GM12878 (cell line): ENCODE data around the gene CAMK4. TPM values are rescaled to one million over a fixed set of nuclear protein-coding genes. Genes with fewer than 3 reads are reported as not detected.

Source experiments
- ATAC-seq: fragments of 200-7000 bp; cut with Tn5 transposase; 3 replicates; pipeline ENCODE4 v1.9.1; 2020; ENCODE audit warnings: mild to moderate bottlenecking, moderate library complexity
- BruUV-seq: library from RNA; stranded (reverse); fragments of 400-500 nt; replicated peaks from 2 replicates; lab custom pipeline; 2021; lab: Mats Ljungman, UMichigan
- CTCF ChIA-PET: fragments of 300-600 bp; sonication (Branson Sonifier 250); formaldehyde crosslinking; extraction: SDS; loops from one replicate; lab custom pipeline; 2021; ENCODE audit warnings: inconsistent platforms; lab: Yijun Ruan, JAX
- POLR2A ChIA-PET: fragments of 350-600 bp; formaldehyde crosslinking; extraction: SDS; loops from one replicate; lab custom pipeline; 2021; ENCODE audit warnings: inconsistent platforms; lab: Charles Lee
- RAD21 ChIA-PET: fragments of 300-600 bp; sonication (Branson Sonifier 250); formaldehyde crosslinking; loops from one replicate; lab custom pipeline; 2023; ENCODE audit warnings: antibody characterized with exemption; ENCODE audit not compliant: unreplicated experiment; lab: Charles Lee
- SMC1A ChIA-PET: fragments of 300-600 bp; sonication (Branson Sonifier 250); formaldehyde crosslinking; loops from one replicate; lab custom pipeline; 2023; ENCODE audit not compliant: unreplicated experiment, uncharacterized antibody; lab: Charles Lee
- DNase-seq: peaks from one replicate; pipeline ENCODE4 v3.0.0-alpha.2; 2011; ENCODE audit warnings: low read depth, low spot score
- FAIRE-seq: peaks from 3 replicates; lab custom pipeline; 2011; peaks lifted over from hg19 to GRCh38; lab: Jason Lieb, UNC
- H2AFZ ChIP-seq: 2 replicates; pipeline ENCODE4 v1.6.0; 2011; ENCODE audit warnings: low read depth, low read length, control low read depth; ENCODE audit not compliant: control insufficient read depth
- H3K27ac ChIP-seq: 2 replicates; pipeline ENCODE4 v1.5.1; 2011; ENCODE audit warnings: control low read depth; ENCODE audit not compliant: control insufficient read depth, insufficient read depth
- H3K27me3 ChIP-seq, 2 experiments: replicated peaks in 1 of 2; 2 replicates each; pipeline versions ENCODE4 v1.6.0 to v1.6.1; 2011; ENCODE audit warnings: low read length in 1 of 2; ENCODE audit not compliant: control insufficient read depth in 2 of 2, insufficient read depth in 2 of 2
- H3K36me3 ChIP-seq, 2 experiments: 2 replicates each; pipeline ENCODE4 v1.5.1; 2011; ENCODE audit warnings: low read length in 1 of 2; ENCODE audit not compliant: control insufficient read depth in 2 of 2, insufficient read depth in 2 of 2
- H3K4me1 ChIP-seq: 2 replicates; pipeline ENCODE4 v1.6.1; 2011; ENCODE audit warnings: mild to moderate bottlenecking, low read length, moderate library complexity, mixed read lengths; ENCODE audit not compliant: control insufficient read depth, insufficient read depth
- H3K4me2 ChIP-seq: 2 replicates; pipeline ENCODE4 v1.6.0; 2011; ENCODE audit warnings: control low read depth; ENCODE audit not compliant: control insufficient read depth, insufficient read depth
- H3K4me3 ChIP-seq: fragments of 200-600 bp; sonication (generic); 2 replicates; pipeline ENCODE4 v1.5.1; 2016
- H3K79me2 ChIP-seq: 2 replicates; pipeline ENCODE4 v1.6.0; 2011; ENCODE audit warnings: low read length; ENCODE audit not compliant: control insufficient read depth, insufficient read depth
- H3K9ac ChIP-seq: 2 replicates; pipeline ENCODE4 v1.8.0; 2011; ENCODE audit warnings: low read length, control low read depth, mixed read lengths; ENCODE audit not compliant: control insufficient read depth, insufficient read depth
- H3K9me3 ChIP-seq: replicated peaks from 3 replicates; pipeline ENCODE4 v1.5.1; 2011; ENCODE audit warnings: mild to moderate bottlenecking, low read length; ENCODE audit not compliant: control insufficient read depth, insufficient read depth
- H4K20me1 ChIP-seq: 2 replicates; pipeline ENCODE4 v1.6.0; 2011; ENCODE audit not compliant: control insufficient read depth, insufficient read depth
- MYC ChIP-seq: IDR thresholded peaks from 2 replicates; pipeline ENCODE4 v1.6.1; 2011; ENCODE audit warnings: mild to moderate bottlenecking, low read length, moderate library complexity, inconsistent platforms; ENCODE audit not compliant: insufficient read depth, insufficient replicate concordance, insufficient read length, severe bottlenecking
- RAD21 ChIP-seq: IDR thresholded peaks from 2 replicates; pipeline ENCODE4 v1.6.1; 2011; ENCODE audit warnings: mild to moderate bottlenecking, low read depth, low read length, moderate library complexity; ENCODE audit not compliant: insufficient read depth
- RUNX3 ChIP-seq: IDR thresholded peaks from 2 replicates; pipeline ENCODE4 v1.6.1; 2012; ENCODE audit warnings: low read length, inconsistent platforms
- WGBS: methylation state at CpG from one replicate; pipeline ENCODE4 v1.1.6; 2016; ENCODE audit warnings: low lambda C conversion rate; ENCODE audit not compliant: insufficient replicate concordance, insufficient coverage; ENCODE audit errors: missing lambda C conversion rate; 5-methylcytosine and 5-hydroxymethylcytosine counted together
- in situ Hi-C: fragments of 300-500 bp; cut with MboI; formaldehyde crosslinking; loops from 9 replicates; pipeline ENCODE4 v1.14.3; 2018; ENCODE audit warnings: mixed read lengths
- intact Hi-C: fragments of 100-400 bp; cut with micrococcal nuclease; formaldehyde crosslinking; loops from one replicate; pipeline ENCODE4 v1.14.2; 2022; ENCODE audit not compliant: unreplicated experiment
- polyA plus RNA-seq, 11 experiments: library from polyadenylated mRNA; depleted of rRNA in 4 of 11; unstranded in 6 of 11; stranded (reverse) in 5 of 11; fragments of >200 nt; fragmentation: Nextera tagmentation in 4 of 11; fragmentation: Illumina TruSeq in 1 of 11; extraction: Ambion mirVana in 4 of 11; extraction: Trizol in 1 of 11; gene quantifications; 1 replicate in 1 of 11; 2 replicates in 10 of 11; pipeline versions ENCODE4 v1.2.1 to v1.2.3, GENCODE V29; 2011 to 2016; ENCODE audit warnings: inconsistent platforms in 2 of 11, missing spikeins in 2 of 11, low read depth in 1 of 11
- total RNA-seq, 4 experiments: library from RNA; depleted of rRNA in 3 of 4; stranded (reverse); fragments of >200 nt in 3 of 4; fragmentation: Illumina TruSeq in 1 of 4; extraction: Trizol in 1 of 4; gene quantifications; 2 replicates each; pipeline versions ENCODE4 v1.2.1 to v1.2.3, GENCODE V29; 2013 to 2021
- TF ChIP-seq, protein P1 (sequence below): IDR thresholded peaks from 2 replicates; pipeline ENCODE4 v1.6.1; 2012; ENCODE audit warnings: low read depth, low read length, improper control_type of control experiment
- TF ChIP-seq, protein P2 (sequence below): fragments of 450-650 bp; IDR thresholded peaks from 2 replicates; pipeline ENCODE4 v1.6.1; 2017; ENCODE audit warnings: borderline replicate concordance
- TF ChIP-seq, protein P3 (sequence below): fragments of 450-650 bp; IDR thresholded peaks from 2 replicates; pipeline ENCODE4 v1.6.1; 2018; ENCODE audit warnings: mild to moderate bottlenecking, low read depth, moderate library complexity; ENCODE audit not compliant: partially characterized antibody

Gene CAMK4
- total and polyA plus RNA-seq, 10 of the 15 experiments (the other 5 are each of a cell fraction or from before 2014, with no cell fraction given), result 13.3 to 51.9 (median 35.3) TPM

DNA sequence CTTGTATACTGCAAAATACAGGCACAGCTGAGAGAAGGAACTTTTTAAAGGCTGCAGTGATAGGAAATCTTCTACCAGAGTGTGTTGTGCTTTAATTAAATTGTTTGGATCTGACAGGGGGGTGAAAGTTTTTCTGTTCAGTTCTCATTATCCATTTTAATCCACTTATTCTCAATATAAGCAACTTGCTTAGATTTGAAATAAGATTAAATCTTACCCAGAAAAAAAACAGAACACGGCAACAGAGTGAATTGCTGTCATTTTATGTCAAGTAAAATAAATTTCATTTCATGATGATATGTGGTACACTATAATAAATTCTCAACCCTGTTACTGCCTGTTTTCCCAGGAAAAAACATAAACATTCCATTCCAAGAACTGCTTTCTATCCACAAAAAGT, 37.1 kb upstream of the CAMK4 start:
- SMC1A ChIA-PET, result no interaction called here
- WGBS, result 46% methylated on average over 1 of the region's 1 CpG
- in situ Hi-C loops, result no loop called here
- H2AFZ ChIP-seq, result no peak overlapping the region
- no peaks in the 10 kb centered on the region for H3K79me2 ChIP-seq
- FAIRE-seq, result no peak
- CTCF ChIA-PET, result no interaction called here
- H3K9ac ChIP-seq, result no peak overlapping the region
- no peaks in the 10 kb centered on the region for H3K4me1 ChIP-seq
- no peaks in the 10 kb centered on the region for H3K9me3 ChIP-seq
- no peaks in the 10 kb centered on the region for H3K36me3 ChIP-seq
- H3K4me3 ChIP-seq, result no peak overlapping the region
- ATAC-seq, result no peak
- no peak overlapping the region for H3K4me2 ChIP-seq
- POLR2A ChIA-PET, result no interaction called here
- BruUV-seq, result no TSS peak
- no peaks in the 10 kb centered on the region for H3K27me3 ChIP-seq
- H4K20me1 ChIP-seq, result no peaks in the 10 kb centered on the region
- no peak for DNase-seq
- H3K27ac ChIP-seq, result no peak overlapping the region
- TF ChIP-seq, protein P1, sequence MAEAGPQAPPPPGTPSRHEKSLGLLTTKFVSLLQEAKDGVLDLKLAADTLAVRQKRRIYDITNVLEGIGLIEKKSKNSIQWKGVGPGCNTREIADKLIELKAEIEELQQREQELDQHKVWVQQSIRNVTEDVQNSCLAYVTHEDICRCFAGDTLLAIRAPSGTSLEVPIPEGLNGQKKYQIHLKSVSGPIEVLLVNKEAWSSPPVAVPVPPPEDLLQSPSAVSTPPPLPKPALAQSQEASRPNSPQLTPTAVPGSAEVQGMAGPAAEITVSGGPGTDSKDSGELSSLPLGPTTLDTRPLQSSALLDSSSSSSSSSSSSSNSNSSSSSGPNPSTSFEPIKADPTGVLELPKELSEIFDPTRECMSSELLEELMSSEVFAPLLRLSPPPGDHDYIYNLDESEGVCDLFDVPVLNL, result no peak
- TF ChIP-seq, protein P2, sequence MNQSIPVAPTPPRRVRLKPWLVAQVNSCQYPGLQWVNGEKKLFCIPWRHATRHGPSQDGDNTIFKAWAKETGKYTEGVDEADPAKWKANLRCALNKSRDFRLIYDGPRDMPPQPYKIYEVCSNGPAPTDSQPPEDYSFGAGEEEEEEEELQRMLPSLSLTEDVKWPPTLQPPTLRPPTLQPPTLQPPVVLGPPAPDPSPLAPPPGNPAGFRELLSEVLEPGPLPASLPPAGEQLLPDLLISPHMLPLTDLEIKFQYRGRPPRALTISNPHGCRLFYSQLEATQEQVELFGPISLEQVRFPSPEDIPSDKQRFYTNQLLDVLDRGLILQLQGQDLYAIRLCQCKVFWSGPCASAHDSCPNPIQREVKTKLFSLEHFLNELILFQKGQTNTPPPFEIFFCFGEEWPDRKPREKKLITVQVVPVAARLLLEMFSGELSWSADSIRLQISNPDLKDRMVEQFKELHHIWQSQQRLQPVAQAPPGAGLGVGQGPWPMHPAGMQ, result no peak
- TF ChIP-seq, protein P3, sequence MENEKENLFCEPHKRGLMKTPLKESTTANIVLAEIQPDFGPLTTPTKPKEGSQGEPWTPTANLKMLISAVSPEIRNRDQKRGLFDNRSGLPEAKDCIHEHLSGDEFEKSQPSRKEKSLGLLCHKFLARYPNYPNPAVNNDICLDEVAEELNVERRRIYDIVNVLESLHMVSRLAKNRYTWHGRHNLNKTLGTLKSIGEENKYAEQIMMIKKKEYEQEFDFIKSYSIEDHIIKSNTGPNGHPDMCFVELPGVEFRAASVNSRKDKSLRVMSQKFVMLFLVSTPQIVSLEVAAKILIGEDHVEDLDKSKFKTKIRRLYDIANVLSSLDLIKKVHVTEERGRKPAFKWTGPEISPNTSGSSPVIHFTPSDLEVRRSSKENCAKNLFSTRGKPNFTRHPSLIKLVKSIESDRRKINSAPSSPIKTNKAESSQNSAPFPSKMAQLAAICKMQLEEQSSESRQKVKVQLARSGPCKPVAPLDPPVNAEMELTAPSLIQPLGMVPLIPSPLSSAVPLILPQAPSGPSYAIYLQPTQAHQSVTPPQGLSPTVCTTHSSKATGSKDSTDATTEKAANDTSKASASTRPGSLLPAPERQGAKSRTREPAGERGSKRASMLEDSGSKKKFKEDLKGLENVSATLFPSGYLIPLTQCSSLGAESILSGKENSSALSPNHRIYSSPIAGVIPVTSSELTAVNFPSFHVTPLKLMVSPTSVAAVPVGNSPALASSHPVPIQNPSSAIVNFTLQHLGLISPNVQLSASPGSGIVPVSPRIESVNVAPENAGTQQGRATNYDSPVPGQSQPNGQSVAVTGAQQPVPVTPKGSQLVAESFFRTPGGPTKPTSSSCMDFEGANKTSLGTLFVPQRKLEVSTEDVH, result no peak
- TF ChIP-seq RAD21, result no peak
- no peak for TF ChIP-seq MYC
- no peak for TF ChIP-seq RUNX3
- TF ChIP-seq, all 136 proteins: peak for 0
- RAD21 ChIA-PET, result no interaction called here
- intact Hi-C loops, result no loop called here
